HG03280 (cell line): ENCODE results near the gene ZBED1.
"Not testable (repeated sequence)": the region's sequence is repeated elsewhere in the genome, so short reads cannot be mapped to it uniquely, and the experiment has no call there.

Experiments
- ATAC-seq: cut with Tn5 transposase; IDR thresholded peaks from one replicate; pipeline ENCODE4 v1.9.1; 2021; ENCODE audit warnings: mild to moderate bottlenecking, moderate library complexity; ENCODE audit not compliant: unreplicated experiment

The ZBED1 gene

GRCh38 chrX:2520539-2520938, 19.8 kb upstream of the ZBED1 start:
- ATAC-seq, result no peak

GRCh38 chrX:2519638-2520037, 18.9 kb upstream of the ZBED1 start:
- ATAC-seq, result not testable (repeated sequence)

- peak; percentile 7 for ATAC-seq
Measured at GRCh38 chrX:2517055-2517454, 16.3 kb upstream of the ZBED1 start.

- ATAC-seq, result peak; percentile 44
Measured at GRCh38 chrX:2516623-2517022, 15.8 kb upstream of the ZBED1 start.

- ATAC-seq, result no peak
Measured at GRCh38 chrX:2514131-2514530, 13.4 kb upstream of the ZBED1 start.

- no peak for ATAC-seq
Measured at GRCh38 chrX:2513121-2513664, 12.4 kb upstream of the ZBED1 start.

- ATAC-seq, result no peak
Measured at GRCh38 chrX:2512501-2512900, 11.7 kb upstream of the ZBED1 start.

- no peak for ATAC-seq
Measured at GRCh38 chrX:2511326-2511725, 10.6 kb upstream of the ZBED1 start.

GRCh38 chrX:2508648-2509335, 8.0 kb upstream of the ZBED1 start:
- ATAC-seq, result no peak

GRCh38 chrX:2507904-2508627, 7.3 kb upstream of the ZBED1 start:
- no peak for ATAC-seq

GRCh38 chrX:2507196-2507595, 6.4 kb upstream of the ZBED1 start:
- no peak for ATAC-seq

- not testable (repeated sequence) for ATAC-seq
Measured at GRCh38 chrX:2505341-2505740, 4.6 kb upstream of the ZBED1 start.

- no peak for ATAC-seq
Measured at GRCh38 chrX:2504706-2505332, 4.0 kb upstream of the ZBED1 start.

- no peak for ATAC-seq
Measured at GRCh38 chrX:2503591-2504500, 3.1 kb upstream of the ZBED1 start.

- ATAC-seq, result no peak
Measured at GRCh38 chrX:2502668-2503519, 2.1 kb upstream of the ZBED1 start.

GRCh38 chrX:2502120-2502667, 1.4 kb upstream of the ZBED1 start:
- ATAC-seq, result no peak

- no peak for ATAC-seq
Measured at GRCh38 chrX:2501559-2502102, 855 bp upstream of the ZBED1 start.

- ATAC-seq, result peak; percentile 42
Measured at GRCh38 chrX:2500091-2500802, 529 bp downstream of the ZBED1 start.

GRCh38 chrX:2499507-2499906, 1.3 kb downstream of the ZBED1 start:
- ATAC-seq, result no peak
